Measurements from ENCODE around the gene CCDC116.
A peak's percentile ranks its signal among the peaks of the same experiment; 100 is the strongest.
"Not testable (repeated sequence)": the region's sequence is repeated elsewhere in the genome, so short reads cannot be mapped to it uniquely, and the experiment has no call there.

The CCDC116 gene

DNA sequence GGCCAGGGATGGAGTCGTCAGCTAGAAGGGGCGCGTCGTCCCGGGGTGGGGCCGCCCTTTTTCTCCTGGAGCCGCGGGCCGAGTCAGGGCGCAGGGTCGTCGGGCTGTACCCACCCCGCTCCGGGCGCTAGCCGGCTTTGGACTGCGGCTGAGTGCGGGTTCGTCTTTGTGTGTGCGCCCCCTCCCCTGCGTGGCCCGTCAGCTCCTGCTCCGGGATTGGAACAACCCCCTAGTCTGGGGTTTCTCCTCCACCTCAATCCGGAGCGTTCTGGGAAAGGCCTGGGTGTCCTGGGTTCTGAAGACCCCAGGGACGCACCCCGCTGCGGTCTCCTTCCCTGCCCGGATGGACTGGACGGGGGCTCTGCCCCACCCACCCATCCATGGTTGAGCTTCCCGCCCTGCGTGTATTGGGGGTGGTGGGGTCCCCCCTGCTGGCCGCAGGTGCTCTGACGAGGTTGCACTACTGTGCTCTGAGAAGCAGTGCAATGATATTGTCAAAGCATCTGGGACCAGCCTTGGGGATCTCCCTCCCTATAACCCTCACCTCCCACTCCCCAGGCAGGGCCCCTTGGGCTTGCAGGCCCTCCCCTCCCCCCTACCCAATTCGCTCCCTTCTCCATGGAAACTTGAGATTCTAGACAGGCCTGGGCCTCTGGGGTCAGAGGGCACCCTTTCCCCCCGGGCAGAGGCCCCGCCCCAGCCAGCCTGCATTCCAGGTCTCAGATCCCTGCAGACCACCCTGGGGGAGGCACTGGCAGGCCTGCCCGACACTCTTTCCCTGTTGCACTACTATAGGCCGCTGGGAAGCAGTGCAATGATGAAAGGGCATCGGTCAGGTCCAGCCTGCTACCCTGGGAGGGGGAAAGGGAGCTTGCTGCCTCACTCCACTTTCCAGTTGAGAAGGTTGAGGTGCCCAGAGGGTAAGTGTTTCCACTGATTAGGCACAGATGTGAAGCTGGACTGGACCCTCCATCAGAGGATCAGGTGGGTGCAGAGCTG is 20.3 kb downstream of the CCDC116 start:
- no peak for DNase-seq

DNA sequence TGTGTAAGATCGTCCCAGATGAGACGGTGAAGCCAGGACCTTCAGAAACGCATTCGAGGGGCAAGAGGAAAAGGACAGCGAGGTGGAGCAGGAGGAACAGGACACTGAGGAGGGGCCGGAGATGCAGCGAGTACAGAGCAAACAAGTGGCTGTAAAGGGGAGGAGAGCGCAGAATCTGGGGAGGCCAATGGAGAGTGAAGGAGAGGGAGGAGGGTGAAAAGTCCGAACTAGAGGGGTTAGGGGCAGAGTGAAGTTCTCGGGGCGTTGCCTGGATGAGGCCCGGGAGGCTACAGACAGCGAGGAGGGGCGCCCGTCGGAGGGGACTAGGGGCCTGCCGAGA is 24.4 kb downstream of the CCDC116 start:
- DNase-seq: no peak

DNA sequence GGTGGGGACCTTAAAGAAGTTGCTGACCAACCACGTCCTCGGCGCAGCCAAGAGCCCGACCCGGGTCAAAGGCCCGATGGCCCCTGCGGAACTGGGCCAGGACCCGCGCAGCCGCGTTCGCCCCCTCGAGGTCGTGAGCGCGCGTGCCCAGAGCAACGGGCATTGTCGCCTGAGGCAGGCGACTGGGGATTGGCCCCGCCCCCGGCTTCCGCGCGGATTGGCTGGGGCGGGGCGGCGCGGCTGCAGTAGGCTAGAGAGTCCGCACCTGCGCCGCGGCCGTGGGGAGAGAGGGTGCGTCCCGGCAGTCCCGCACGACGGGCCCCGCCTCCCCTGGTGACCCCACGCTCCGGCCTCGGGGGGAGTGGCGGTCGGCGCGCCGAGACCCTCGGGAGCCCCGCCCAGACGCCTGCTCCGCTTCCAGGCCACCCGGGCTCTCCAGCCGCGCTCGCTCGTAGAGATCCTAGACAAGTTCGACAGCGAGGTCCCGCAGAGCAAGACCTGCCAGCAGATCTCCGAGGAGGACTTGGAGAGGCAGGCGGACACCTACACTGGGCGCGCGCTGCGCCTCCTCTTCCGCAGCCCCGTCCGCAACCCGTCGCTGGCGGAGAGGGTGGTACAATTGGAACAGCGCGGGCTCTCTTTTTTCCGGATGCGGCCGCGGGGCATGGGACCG is 24.9 kb downstream of the CCDC116 start:
- DNase-seq: peak; percentile 91

DNA sequence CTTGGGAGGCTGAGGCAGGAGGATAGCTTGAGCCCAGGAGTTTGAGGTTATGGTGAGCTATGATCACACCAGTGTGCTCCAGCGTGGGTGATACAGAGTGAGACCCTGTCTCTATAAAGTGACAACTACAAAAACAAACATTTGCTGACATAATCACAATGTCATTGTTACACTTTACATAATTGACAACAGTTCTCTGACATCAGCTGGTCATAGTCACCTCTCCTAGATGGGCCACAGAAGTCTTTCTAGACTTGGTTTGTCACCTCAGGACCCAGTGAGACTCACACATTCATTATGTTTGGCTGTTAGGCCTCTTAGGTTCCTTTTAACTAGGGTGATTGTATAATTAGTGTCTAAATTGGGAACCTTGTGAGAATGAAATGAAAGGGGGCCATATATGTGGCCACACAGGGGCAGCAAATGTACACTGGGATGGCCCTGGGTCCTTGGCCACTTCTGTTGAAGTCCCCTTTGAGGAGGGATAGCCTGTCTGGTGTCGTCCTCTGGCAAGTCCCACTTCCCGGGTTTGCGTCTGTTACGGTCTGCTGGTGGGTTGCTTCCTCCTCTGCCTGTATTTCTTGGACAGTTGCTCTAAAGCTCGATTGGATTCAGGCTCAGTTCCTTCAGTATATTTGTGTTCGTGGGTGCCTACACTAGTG is 27.4 kb downstream of the CCDC116 start:
- DNase-seq: no peak

DNA sequence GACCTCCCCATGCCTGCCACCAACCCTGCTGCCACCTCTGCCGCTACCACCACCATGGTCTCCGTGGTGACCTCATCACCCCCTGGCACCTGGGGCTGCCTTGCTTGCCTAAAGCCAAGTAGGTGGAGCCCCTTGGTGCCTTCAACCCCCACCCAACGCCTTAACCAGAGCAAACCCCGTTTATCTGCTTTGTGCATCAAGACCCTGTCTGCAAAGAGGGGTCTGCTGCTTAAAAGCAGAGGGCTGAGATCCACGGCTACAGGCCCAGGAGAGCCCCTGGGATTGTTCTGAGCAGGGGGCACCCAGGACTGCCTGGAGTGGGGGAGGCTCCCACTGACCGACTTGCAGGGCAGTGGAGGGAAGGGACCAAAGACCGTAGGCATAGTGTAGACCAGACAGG is 28.3 kb downstream of the CCDC116 start:
- DNase-seq: no peak

DNA sequence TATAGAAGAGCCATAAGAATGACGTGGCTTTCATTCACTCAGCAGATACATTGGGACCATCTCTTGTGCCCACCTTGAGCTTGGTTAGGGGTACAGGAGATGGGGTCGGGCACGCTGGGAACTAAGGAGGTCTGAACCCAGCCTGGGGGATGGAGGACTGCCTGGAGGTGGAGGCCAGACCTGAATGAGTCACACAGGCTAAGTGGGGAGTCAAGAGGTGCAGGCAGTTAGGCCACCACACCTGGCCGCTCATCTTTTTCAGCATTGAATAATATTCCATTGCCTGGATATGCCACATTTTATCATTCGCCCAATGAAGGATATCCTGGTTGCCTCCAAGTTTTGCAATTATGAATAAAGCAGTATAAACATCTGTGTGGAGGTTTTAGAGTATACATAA is 29.4 kb downstream of the CCDC116 start:
- no peak for DNase-seq

DNA sequence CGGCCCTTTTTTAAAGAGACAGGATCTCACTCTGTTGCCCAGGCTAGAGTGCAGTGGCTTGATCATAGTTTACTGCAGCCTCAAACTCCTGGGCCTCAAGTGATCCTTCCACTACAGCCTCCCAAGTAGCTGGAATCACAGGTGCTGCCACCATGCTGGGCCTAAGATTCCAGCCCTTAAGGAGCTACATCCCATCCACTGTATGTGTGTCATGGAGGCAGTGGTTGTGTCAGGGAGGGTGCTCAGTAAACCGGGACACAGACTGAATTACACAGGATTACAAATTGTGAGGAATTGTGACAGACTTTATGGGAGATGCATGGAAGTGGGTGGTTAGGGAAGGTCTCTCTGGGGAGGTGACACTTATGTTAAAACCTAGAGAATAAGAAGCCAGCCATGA is 31.2 kb downstream of the CCDC116 start:
- DNase-seq: no peak

DNA sequence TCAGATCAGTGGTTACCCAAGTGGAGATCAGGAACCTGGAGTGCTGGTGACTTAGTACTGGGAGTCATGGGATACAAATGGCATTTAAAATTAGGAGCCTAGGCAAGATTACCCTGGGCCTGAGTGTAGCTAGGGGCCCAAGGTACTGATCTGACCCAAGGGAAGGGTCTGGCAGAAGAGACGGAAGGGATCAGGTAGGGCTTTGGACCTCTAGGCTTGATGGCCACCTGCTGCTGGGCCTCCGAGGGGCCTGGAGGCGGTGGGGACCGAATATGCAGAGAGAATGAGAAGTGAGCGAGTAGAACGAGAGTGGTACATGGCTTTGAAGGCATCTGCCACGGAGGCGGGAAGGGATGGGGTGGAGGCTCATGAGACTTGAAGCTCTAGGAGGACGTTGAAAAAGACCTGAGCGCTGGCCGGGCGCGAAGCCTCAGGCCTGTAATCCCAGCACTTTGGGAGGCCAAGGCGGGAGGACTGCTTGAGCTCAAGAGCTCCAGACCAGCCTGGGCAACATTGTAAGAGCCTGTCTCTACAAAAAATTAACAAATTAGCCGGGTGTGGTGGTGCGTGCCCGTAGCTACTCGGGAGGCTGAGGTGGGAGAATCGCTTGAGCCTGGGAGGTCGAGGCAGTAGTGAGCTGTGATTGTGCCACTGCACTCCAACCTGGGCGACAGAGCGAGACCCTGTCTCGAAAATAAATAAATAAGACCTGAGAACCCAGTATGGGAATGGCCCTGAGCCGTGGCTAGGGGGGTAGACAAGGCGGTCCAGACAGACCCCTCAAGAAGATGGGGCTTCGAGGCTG is 32.7 kb downstream of the CCDC116 start:
- no peak for DNase-seq

DNA sequence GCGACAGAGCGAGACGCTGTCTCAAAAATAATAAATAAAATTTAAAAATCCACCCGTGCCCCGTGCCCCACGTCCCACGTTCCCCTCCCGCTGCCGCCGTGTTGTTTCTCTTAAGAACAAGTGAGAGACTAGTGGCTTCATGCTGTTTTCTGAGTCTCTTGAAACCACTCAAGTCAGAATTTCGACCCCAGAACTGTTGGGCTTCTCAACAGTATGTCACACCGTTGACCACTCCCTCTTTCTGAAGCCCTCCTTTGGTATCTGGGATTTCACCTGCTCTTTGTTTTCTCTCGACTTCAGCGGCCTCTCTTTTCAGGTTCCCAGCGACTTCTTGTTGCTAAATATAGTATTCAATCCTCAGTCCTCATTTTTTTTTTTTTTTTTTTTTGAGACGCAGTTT is 34.2 kb downstream of the CCDC116 start:
- no peak for DNase-seq

DNA sequence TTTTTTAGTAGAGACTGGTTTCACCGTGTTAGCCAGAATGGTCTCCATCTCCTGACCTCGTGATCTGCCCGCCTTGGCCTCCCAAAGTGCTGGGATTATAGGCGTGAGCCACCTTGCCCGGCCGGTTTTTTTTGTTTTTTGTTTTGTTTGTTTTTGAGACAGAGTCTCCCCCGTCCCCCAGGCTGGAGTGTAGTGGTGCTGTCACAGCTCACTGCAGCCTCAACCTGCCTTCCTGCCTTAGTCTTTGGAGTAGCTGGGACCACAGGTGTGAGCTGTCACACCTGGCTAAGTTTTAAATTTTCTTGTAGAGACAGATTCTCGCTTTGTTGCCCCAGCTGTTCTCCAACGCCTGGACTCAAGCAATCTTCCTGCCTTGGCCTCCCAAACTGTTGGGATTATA is 36.5 kb downstream of the CCDC116 start:
- DNase-seq: no peak

DNA sequence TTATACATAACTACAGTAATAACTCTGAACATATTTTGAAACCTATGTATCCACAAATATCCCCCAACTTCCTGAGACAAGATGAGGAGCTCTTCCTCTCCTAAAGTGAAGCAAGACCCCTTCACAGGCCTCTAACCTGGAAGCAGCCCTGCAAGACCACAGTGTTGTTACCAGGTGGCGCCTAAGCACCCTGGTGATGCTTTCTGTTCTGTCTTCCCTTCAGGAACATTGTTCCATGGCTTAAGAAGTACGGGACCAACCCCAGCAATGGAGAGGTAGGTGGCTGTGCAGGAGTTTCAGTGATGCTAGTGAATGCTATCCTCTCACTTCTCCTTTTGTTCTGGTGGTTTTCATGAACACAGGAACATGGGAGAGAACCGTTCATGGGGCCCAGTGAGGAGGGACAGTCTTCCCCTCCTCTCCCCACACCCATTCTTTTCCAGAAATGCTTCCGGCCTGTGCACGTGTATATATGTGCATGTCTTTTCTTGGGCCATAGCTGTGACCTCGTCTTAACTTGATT is 39.6 kb downstream of the CCDC116 start:
- DNase-seq: no peak

DNA sequence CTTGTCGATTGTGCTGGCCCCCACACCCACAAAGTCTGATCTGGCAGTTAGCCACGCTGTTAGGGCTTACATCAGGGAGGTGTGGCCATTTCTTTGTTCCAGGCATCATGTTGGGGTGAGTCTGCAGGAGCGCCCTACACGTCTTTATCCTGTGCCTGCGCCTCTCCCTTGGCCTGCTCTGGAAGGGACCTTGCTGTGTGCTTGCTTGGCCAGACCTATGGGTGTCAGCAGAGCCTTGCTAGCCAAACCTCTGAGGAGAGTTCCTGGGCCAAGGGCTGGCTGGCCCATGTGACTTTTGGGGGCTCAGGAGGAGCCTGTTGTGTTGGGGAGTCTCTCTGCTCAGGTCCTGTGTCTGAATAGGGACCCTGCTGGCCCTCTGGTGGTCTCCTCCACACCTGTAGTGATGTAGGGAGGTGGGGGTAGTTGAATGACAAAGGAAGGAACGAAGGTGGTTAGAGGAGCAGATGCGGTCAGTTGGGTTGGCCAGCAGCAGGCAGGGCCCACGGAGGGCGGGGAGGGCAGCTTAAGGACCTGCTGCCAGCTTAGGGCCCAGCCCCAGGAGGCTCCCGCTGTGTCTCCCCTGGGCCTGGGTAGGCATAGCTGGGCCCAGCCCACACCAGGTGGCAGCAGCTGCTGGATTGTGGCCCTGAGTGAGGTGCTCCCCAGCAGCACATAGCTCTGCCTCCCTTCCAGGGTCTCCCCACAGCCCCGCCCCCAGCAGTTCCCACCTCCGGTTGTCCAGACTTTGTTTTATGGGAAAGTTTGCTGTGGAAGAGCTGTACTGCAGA is 41.2 kb downstream of the CCDC116 start:
- no peak for DNase-seq

DNA sequence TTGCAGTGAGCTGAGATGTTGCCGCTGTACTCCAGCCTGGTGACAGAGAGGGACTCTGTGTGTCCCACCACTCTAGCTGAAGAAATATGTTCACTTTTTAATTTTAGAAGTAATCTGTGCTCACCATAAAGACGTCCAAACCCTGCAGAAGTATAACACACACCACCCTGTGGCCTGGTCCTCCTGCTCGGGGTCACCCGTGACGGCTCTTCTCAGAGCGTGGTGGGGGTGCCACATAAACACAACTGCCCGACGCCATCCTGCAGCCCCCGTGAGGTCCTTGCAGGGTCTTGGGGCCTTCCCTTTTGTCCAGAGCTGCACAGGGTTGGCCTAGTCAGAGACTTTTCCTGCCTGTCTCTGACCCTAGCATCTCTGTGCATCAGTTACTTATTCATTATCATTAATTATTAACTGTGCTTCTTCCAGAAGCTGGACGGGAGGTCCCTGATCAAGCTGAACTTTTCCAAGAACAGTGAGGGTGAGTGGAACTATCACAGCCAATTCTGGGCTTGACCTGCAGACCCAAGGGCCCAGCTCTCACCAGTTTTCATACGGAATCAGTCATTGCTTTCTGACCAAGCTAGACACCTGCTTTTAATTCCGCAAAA is 42.2 kb downstream of the CCDC116 start:
- no peak for DNase-seq

DNA sequence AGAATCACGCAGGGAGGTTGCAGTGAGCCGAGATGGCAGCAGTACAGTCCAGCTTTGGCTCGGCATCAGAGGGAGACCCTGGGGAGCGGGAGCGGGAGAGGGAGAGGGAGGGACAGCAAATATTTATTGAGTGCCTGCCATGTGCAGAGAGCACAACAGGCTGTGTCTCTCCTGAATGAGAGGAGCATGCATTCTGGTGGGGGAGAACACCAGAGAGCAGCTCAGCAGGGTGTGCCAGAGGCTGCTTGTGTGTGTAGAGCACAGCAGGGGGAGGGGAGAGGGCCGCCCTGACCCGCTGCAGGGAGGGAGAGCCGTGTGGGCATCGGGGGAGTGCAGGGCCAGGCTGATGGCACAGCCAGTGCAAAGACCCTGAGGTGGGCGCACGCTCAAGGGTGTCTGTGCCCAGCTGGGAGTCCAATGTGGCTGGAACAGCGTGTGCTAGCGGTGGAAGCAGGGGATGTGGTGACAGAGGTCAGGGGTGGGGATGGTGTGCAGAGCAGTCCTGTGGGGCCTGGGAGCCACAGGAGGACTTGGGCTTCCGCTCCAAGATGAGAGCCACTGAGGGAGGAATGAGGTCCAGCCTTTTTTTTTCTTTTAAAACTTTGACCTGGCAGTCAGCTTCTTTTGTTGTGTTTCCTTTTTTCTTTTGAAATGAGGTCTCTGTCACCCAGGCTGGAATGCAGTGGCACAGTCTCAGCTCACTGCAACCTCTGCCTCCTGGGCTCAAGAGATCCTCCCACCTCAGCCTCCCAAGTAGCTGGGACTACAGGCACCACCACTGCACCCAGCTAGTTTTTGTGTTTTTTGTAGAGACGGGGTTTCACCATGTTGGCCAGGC is 45.3 kb downstream of the CCDC116 start:
- DNase-seq: no peak

DNA sequence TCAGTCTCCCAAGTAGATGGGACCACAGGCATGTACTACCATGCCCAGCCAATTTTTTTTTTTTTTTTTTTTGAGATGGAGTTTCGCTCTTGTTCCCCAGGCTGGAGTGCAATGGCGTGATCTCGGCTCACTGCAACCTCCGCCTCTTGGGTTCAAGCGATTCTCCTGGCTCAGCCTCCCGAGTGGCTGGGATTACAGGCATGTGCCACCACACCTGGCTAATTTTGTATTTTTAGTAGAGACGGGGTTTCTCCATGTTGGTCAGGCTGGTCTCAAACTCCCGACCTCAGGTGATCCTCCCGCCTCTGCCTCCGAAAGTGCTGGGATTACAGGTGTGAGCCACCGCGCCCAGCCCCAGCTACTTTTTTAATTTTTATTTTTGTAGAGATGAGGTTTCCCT is 46.3 kb downstream of the CCDC116 start:
- not testable (repeated sequence) for DNase-seq

DNA sequence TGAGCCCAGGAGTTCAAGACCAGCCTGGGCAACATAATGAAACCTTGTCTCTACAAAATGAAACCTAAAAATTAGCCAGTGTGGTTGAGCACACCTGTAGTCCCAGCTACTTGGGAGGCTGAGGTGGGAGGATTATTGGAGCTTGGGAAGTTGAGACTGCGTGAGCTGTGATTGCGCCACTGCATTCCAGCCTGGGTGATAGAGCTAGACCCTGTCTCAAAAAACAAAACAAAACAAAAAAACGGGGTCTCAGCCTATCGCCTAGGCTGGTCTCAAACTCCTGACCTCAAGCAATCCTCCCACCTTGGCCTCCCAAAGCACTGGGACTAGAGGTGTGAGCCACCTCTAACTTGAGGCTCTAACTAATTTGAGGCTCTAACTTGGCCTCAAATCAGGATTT is 46.8 kb downstream of the CCDC116 start:
- no peak for DNase-seq

DNA sequence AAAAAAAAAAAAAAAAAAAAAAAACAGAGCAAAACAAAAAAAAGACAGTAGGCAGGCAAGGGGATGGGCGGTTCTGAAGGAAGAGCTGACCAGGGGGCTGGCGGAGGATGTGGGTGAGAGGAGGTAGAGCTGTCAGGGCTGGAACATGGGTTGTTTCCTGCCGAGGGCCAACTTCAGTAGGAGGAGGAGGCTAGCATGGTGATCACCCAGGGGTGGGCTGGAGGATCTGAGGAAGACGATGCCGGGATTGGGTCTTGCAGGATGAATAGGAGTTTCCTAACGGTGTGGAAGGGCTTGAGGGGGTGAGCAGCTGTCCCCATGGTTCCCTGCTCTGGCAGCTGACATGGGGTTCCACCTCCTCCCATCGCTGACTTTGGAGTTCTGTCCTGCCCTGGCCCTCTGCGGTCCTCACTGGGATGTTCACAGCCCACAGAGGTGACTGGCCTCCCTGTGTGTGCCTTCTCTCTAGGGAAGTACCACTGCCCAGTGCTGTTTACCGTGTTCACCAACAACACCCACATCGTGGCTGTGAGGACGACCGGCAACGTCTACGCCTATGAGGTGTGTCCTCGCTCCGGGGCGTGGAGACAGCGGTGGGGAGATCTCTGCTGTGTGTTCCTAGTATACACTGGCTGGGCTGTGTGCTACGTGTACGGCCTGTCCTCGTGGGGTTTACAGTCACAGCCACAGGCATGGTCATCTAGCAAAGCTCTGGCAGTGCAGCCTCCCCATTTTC is 48.4 kb downstream of the CCDC116 start:
- no peak for DNase-seq

DNA sequence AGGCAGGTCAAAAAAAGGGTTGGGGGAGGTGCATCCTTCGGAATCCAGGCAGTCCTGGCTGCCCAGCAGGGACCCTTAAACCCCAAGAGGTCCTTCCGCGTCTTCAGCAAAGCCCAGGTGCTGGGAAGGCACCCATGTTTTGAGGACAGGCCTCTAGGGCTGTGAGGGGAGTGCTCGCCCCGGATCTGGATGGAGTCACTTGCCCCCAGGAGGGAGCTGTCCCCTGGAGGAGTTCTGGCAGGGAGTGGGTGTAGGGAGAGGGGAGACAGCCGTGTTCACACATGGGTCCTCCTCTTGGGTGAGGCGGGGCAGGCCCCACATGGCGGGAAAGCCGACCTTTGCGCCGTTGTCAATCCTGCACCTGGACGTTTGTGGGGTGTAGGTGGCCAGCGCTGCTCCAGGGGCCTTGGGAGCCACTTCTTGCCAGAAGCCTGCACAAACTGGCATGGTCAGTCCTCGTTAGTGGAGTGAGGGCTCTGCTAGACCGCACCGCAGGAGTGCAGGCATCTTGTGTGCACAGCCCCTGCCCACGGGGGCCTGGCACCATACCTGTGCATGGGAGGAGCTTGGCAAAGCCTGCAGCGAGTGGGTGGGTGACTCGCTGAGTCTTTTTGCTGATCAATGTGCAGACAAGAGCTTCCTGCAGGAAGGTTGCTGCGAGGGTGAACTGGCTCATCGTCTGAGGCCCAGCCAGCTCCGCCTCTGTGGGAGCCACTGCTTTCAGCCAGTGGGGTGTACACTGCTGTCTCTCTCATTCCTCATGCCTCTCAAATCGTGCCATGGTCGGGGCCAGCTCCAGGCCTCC is 49.2 kb downstream of the CCDC116 start:
- DNase-seq: no peak
